Tibial artery (tissue), 4 donors: ENCODE results near the gene TMEM208.

Experiments used
- DNase-seq, 2 donors: peaks; one replicate each; pipeline ENCODE4 v3.0.0-alpha.2; 2019
- H3K27ac ChIP-seq, 2 donors: fragments of 200-600 bp; sonication (generic) in 1 of 2; 1 replicate in 1 of 2; 2 replicates in 1 of 2; pipeline ENCODE4 v1.5.1; 2018 to 2019; ENCODE audit warnings: mild to moderate bottlenecking in 1 of 2
- H3K27me3 ChIP-seq, 2 donors: fragments of 200-600 bp; sonication (generic) in 1 of 2; one replicate each; pipeline versions ENCODE4 v1.5.1 to v1.6.0; 2016 to 2019
- H3K36me3 ChIP-seq, 3 donors: fragments of 200-600 bp; sonication (generic) in 2 of 3; one replicate each; pipeline ENCODE4 v1.5.1; 2016 to 2019; ENCODE audit warnings: mild to moderate bottlenecking in 2 of 3
- H3K4me1 ChIP-seq, 4 donors: fragments of 200-600 bp; sonication (generic) in 2 of 4; 1 replicate in 3 of 4; 2 replicates in 1 of 4; pipeline ENCODE4 v1.5.1; 2016 to 2019
- H3K4me3 ChIP-seq, 2 donors: fragments of 200-600 bp; sonication (generic) in 1 of 2; 1 replicate in 1 of 2; 2 replicates in 1 of 2; pipeline ENCODE4 v1.5.1; 2018 to 2019; ENCODE audit warnings: mild to moderate bottlenecking in 2 of 2
- H3K9me3 ChIP-seq, 3 donors: fragments of 200-600 bp; sonication (generic) in 1 of 3; one replicate each; pipeline ENCODE4 v1.5.1; 2016 to 2019
- CTCF ChIP-seq, 2 experiments: fragments of 200-600 bp in 1 of 2; fragments of 450-650 bp in 1 of 2; IDR thresholded peaks; one replicate each; pipeline ENCODE4 v1.5.1; 2017 to 2019; ENCODE audit warnings: antibody characterized with exemption in 2 of 2, mild to moderate bottlenecking in 1 of 2, moderate library complexity in 1 of 2
- intact Hi-C: fragments of 100-400 bp; cut with DNase I; formaldehyde crosslinking; loops from one replicate; pipeline ENCODE4 v1.15.0; 2023; ENCODE audit warnings: low total_unique reads

TMEM208 gene

GRCh38 chr16:67259705-67260104 is 32.8 kb downstream of the TMEM208 start:
- DNase-seq: peak in 1 of 2 donors; percentile 7
- peaks cover 0 to 31% of the 10 kb centered on the region in 2 donors for H3K27me3 ChIP-seq
- intact Hi-C loops: no loop called here

GRCh38 chr16:67260426-67261063 is 33.6 kb downstream of the TMEM208 start:
- no peaks in the 10 kb centered on the region for H3K4me1 ChIP-seq
- TF ChIP-seq CTCF (IDR thresholded peaks at IDR 0.05): no peak
- H3K27me3 ChIP-seq: peaks cover 0 to 23% of the 10 kb centered on the region in 2 donors
- DNase-seq: peak in 1 of 2 donors; percentile 23
- H3K36me3 ChIP-seq: no peaks in the 10 kb centered on the region
- no peak overlapping the region for H3K4me3 ChIP-seq
- no peak overlapping the region for H3K27ac ChIP-seq
- intact Hi-C loops: no loop called here
- H3K9me3 ChIP-seq: no peaks in the 10 kb centered on the region

More at GRCh38 chr16:67259705-67260104, 32.8 kb downstream of the TMEM208 start:
- no peaks in the 10 kb centered on the region for H3K4me1 ChIP-seq
- H3K9me3 ChIP-seq: no peaks in the 10 kb centered on the region
- H3K36me3 ChIP-seq: no peaks in the 10 kb centered on the region
- no peak for TF ChIP-seq CTCF (IDR thresholded peaks at IDR 0.05)
- H3K4me3 ChIP-seq: no peak overlapping the region
- no peak overlapping the region for H3K27ac ChIP-seq

- Histone ChIP-seq H3K4me1 (no peaks in the 10 kb centered on the region), H3K36me3 (no peaks in the 10 kb centered on the region), H3K4me3 (no peak overlapping the region), H3K27ac (no peak overlapping the region), H3K27me3 (peaks cover 0 to 14% of the 10 kb centered on the region in 2 donors), H3K9me3 (no peaks in the 10 kb centered on the region)
- TF ChIP-seq CTCF (IDR thresholded peaks at IDR 0.05): no peak
- intact Hi-C loops: no loop called here
- peak in 1 of 2 donors; percentile 9 for DNase-seq
These were observed 36.3 kb downstream of the TMEM208 start for GRCh38 chr16:67263201-67263600.

GRCh38 chr16:67264277-67264676 is 37.3 kb downstream of the TMEM208 start:
- DNase-seq: peak in 1 of 2 donors; percentile 15
- no peak for TF ChIP-seq CTCF (IDR thresholded peaks at IDR 0.05)
- H3K4me3 ChIP-seq: no peak overlapping the region
- H3K9me3 ChIP-seq: no peaks in the 10 kb centered on the region
- no peaks in the 10 kb centered on the region for H3K36me3 ChIP-seq
- no peaks in the 10 kb centered on the region for H3K4me1 ChIP-seq
- no peak overlapping the region for H3K27ac ChIP-seq
- peaks cover 0 to 14% of the 10 kb centered on the region in 2 donors for H3K27me3 ChIP-seq
- intact Hi-C loops: no loop called here

- TF ChIP-seq CTCF (IDR thresholded peaks at IDR 0.05): no peak
- Histone ChIP-seq H3K27me3 (peaks cover 0 to 14% of the 10 kb centered on the region in 2 donors), H3K4me3 (no peak overlapping the region), H3K27ac (no peak overlapping the region), H3K4me1 (no peaks in the 10 kb centered on the region), H3K36me3 (no peaks in the 10 kb centered on the region), H3K9me3 (no peaks in the 10 kb centered on the region)
- intact Hi-C loops: no loop called here
- peak in 1 of 2 donors; percentile 4 for DNase-seq
These were observed 37.9 kb downstream of the TMEM208 start for GRCh38 chr16:67264866-67265265.
